Panc1 (cell line): ENCODE data around the gene CLSTN2. TPM values are rescaled to one million over a fixed set of nuclear protein-coding genes. Genes with fewer than 3 reads are reported as not detected.

ENCODE experiments used
- ATAC-seq: fragments of 200-7000 bp; cut with Tn5 transposase; 2 replicates; pipeline ENCODE4 v1.9.1; 2020; ENCODE audit warnings: mild to moderate bottlenecking, moderate library complexity
- BruUV-seq: library from RNA; stranded (reverse); fragments of 400-500 nt; replicated peaks from 2 replicates; lab custom pipeline; 2021; lab: Mats Ljungman, UMichigan
- CTCF ChIA-PET: fragments of 300-600 bp; sonication (Branson Sonifier 250); formaldehyde crosslinking; loops from one replicate; lab custom pipeline; 2022; ENCODE audit warnings: antibody characterized with exemption; lab: Charles Lee
- POLR2A ChIA-PET: fragments of 300-600 bp; sonication (Branson Sonifier 250); formaldehyde crosslinking; loops from one replicate; lab custom pipeline; 2022; ENCODE audit warnings: antibody characterized with exemption; lab: Charles Lee
- DNase-seq: peaks from one replicate; pipeline ENCODE4 v3.0.0-alpha.2; 2010; ENCODE audit warnings: low read depth, low spot score
- H3K27ac ChIP-seq: 2 replicates; pipeline ENCODE4 v1.5.1; 2011; ENCODE audit warnings: mild to moderate bottlenecking, low read length, inconsistent platforms
- H3K27me3 ChIP-seq: fragments of 200-500 bp; sonication (Bioruptor generic); 2 replicates; pipeline ENCODE4 v1.6.0; 2014; ENCODE audit warnings: low read length, inconsistent platforms; ENCODE audit not compliant: control insufficient read depth, insufficient read depth
- H3K36me3 ChIP-seq: fragments of 200-500 bp; sonication (Bioruptor generic); 2 replicates; pipeline ENCODE4 v1.5.1; 2014; ENCODE audit warnings: inconsistent platforms, mild to moderate bottlenecking, low read length, moderate library complexity; ENCODE audit not compliant: control insufficient read depth, insufficient read depth
- H3K4me1 ChIP-seq: 2 replicates; pipeline ENCODE4 v1.5.1; 2011; ENCODE audit warnings: inconsistent platforms, mild to moderate bottlenecking, low read length, moderate library complexity; ENCODE audit not compliant: control insufficient read depth, insufficient read depth
- H3K4me3 ChIP-seq, 2 experiments: 2 replicates each; pipeline ENCODE4 v1.5.1; 2011 to 2012; ENCODE audit warnings: low read depth in 2 of 2, low read length in 2 of 2, mild to moderate bottlenecking in 2 of 2, inconsistent platforms in 1 of 2, moderate library complexity in 1 of 2
- H3K9me3 ChIP-seq: fragments of 200-500 bp; sonication (Bioruptor generic); 2 replicates; pipeline ENCODE4 v1.5.1; 2014; ENCODE audit warnings: low read depth, mild to moderate bottlenecking, inconsistent platforms, low read length, moderate library complexity; ENCODE audit not compliant: control insufficient read depth, insufficient read depth
- CTCF ChIP-seq: fragments of 450-650 bp; IDR thresholded peaks from 2 replicates; pipeline ENCODE4 v1.5.1; 2017; ENCODE audit warnings: mild to moderate bottlenecking
- POLR2AphosphoS5 ChIP-seq: IDR thresholded peaks from 2 replicates; pipeline ENCODE4 v1.6.1; 2012; ENCODE audit warnings: mild to moderate bottlenecking, low read depth, low read length, moderate library complexity
- REST ChIP-seq, 2 experiments: IDR thresholded peaks; 2 replicates each; pipeline ENCODE4 v1.6.1; 2011 to 2012; ENCODE audit warnings: low read depth in 2 of 2, control low read depth in 1 of 2, low read length in 1 of 2, mild to moderate bottlenecking in 1 of 2, moderate library complexity in 1 of 2; ENCODE audit not compliant: insufficient read depth in 1 of 2
- SIN3A ChIP-seq: IDR thresholded peaks from 2 replicates; pipeline ENCODE4 v1.6.1; 2012; ENCODE audit warnings: low read depth, mild to moderate bottlenecking, low read length, moderate library complexity, borderline replicate concordance; ENCODE audit not compliant: insufficient read depth
- TCF7L2 ChIP-seq: IDR thresholded peaks from 2 replicates; pipeline ENCODE4 v1.6.1; 2011; ENCODE audit warnings: mild to moderate bottlenecking, low read depth, low read length, inconsistent platforms
- in situ Hi-C: cut with HindIII; loops from 2 replicates; pipeline ENCODE4 v1.10.0; 2016; ENCODE audit warnings: low sequenced_read_pairs, low pct_unique_long_range_greater_than_20kb
- intact Hi-C: fragments of 100-400 bp; cut with micrococcal nuclease; formaldehyde crosslinking; loops from one replicate; pipeline ENCODE4 v1.10.0; 2022; ENCODE audit not compliant: unreplicated experiment
- total RNA-seq: library from RNA; stranded (reverse); gene quantifications from one replicate; pipeline ENCODE4 v1.2.1, GENCODE V29; 2021; ENCODE audit not compliant: unreplicated experiment

Gene CLSTN2
- total RNA-seq, 1 experiment from 2014 or later = 0.03 TPM

- no peaks in the 10 kb centered on the region; the same call in 1 of the 2 replicates for H3K27me3 ChIP-seq
- intact Hi-C loops = no loop called here
- no peak overlapping the region for H3K27ac ChIP-seq
- DNase-seq (no peak), ATAC-seq (no peak)
- BruUV-seq = no TSS peak
- CTCF ChIA-PET = no interaction called here
- H3K36me3 ChIP-seq = no peaks in the 10 kb centered on the region
- in situ Hi-C loops = no loop called here
- TF ChIP-seq REST (IDR thresholded peaks at IDR 0.05; ENCODE audit: insufficient read depth in 1 of 2, low read depth in 2 of 2, low read length in 1 of 2) (no peak), POLR2AphosphoS5 (no peak), TCF7L2 (no peak), CTCF (no peak), SIN3A (no peak)
- no peaks in the 10 kb centered on the region for H3K4me1 ChIP-seq
- H3K9me3 ChIP-seq = no peaks in the 10 kb centered on the region
- POLR2A ChIA-PET = no interaction called here
- H3K4me3 ChIP-seq = no peak overlapping the region
These were observed 357.2 kb downstream of the CLSTN2 start for GRCh38 chr3:140292170-140292569.

GRCh38 chr3:140292684-140293083, 357.7 kb downstream of the CLSTN2 start:
- POLR2A ChIA-PET = no interaction called here
- CTCF ChIA-PET = no interaction called here
- Histone ChIP-seq H3K4me3 (no peak overlapping the region), H3K27me3 (no peaks in the 10 kb centered on the region; the same call in 1 of the 2 replicates), H3K27ac (no peak overlapping the region), H3K36me3 (no peaks in the 10 kb centered on the region), H3K9me3 (no peaks in the 10 kb centered on the region), H3K4me1 (no peaks in the 10 kb centered on the region)
- DNase-seq = no peak
- intact Hi-C loops = no loop called here
- in situ Hi-C loops = no loop called here
- ATAC-seq = no peak
- BruUV-seq = no TSS peak
- TF ChIP-seq POLR2AphosphoS5 (no peak), CTCF (no peak), SIN3A (no peak), TCF7L2 (no peak)
